ENCODE data around the gene WDFY2. TPM values are rescaled to one million over a fixed set of nuclear protein-coding genes. Genes with fewer than 3 reads are reported as not detected.

WDFY2 gene
- total RNA-seq, 5 donors from 2014 or later (not counting 1 experiment from before 2014, with no cell fraction given) = 18.2 to 28.3 (median 20.0) TPM

GRCh38 chr13:51678420-51678819 lies 94.2 kb downstream of the WDFY2 start:
- Mint-ChIP-seq H3K27me3 (no peaks in the 10 kb centered on the region), H3K4me1 (peaks cover 0 to 3% (median 0%) of the 10 kb centered on the region in 3 donors), H3K4me3 (no peak overlapping the region), H3K9me3 (no peaks in the 10 kb centered on the region), H3K36me3 (peaks cover 65% of the 10 kb centered on the region), H3K27ac (no peak overlapping the region)
- no peaks in the 10 kb centered on the region for H3K4me1 ChIP-seq (ENCODE audit: control insufficient read depth in 1 of 2, extremely low read depth in 1 of 2, insufficient read depth in 2 of 2, low read length in 2 of 2)
- ATAC-seq (replicated peaks in 1 of 4) = no peak
- ChIA-PET POLR2A (interaction anchor here in 1 of 2 donors (0.5 kb wide), 1 partner anchor 19 kb away, joined by 4 read pairs; no protein-coding TSS in a partner anchor), CTCF (interaction anchor here in 1 of 2 donors (0.5 kb wide), 1 partner anchor 69 kb away, joined by 3 read pairs; no protein-coding TSS in a partner anchor)
- H3K4me3 ChIP-seq (ENCODE audit: control insufficient read depth in 1 of 2, extremely low read depth in 1 of 2, low read length in 1 of 2) = no peak overlapping the region
- no peaks in the 10 kb centered on the region for H3K36me3 ChIP-seq (ENCODE audit: control insufficient read depth in 2 of 2, extremely low read depth in 1 of 2, insufficient read depth in 1 of 2, low read length in 1 of 2)
- no peaks in the 10 kb centered on the region for H3K27me3 ChIP-seq (replicated peaks in 1 of 2; ENCODE audit: control insufficient read depth in 2 of 2, extremely low read depth in 1 of 2, insufficient read depth in 2 of 2, low read length in 1 of 2)
- no peak overlapping the region for H3K27ac ChIP-seq (ENCODE audit: low read length)
- DNase-seq = no peak
- no peaks in the 10 kb centered on the region for H3K9me3 ChIP-seq

- DNase-seq (no peak), ATAC-seq (replicated peaks in 1 of 4) (no peak)
- no peak overlapping the region for H3K4me3 ChIP-seq (ENCODE audit: control insufficient read depth in 1 of 2, extremely low read depth in 1 of 2, low read length in 1 of 2)
- no peaks in the 10 kb centered on the region for H3K4me1 ChIP-seq (ENCODE audit: control insufficient read depth in 1 of 2, extremely low read depth in 1 of 2, insufficient read depth in 2 of 2, low read length in 2 of 2)
- H3K27ac ChIP-seq (ENCODE audit: low read length) = no peak overlapping the region
- no peaks in the 10 kb centered on the region for H3K9me3 ChIP-seq
- no peaks in the 10 kb centered on the region for H3K27me3 ChIP-seq (replicated peaks in 1 of 2; ENCODE audit: control insufficient read depth in 2 of 2, extremely low read depth in 1 of 2, insufficient read depth in 2 of 2, low read length in 1 of 2)
- ChIA-PET POLR2A (interaction anchor here in 1 of 2 donors (0.6 kb wide), 1 partner anchor 108 kb away, joined by 5 read pairs; no protein-coding TSS in a partner anchor), CTCF (no interaction called here)
- Mint-ChIP-seq H3K36me3 (peaks cover 74% of the 10 kb centered on the region), H3K9me3 (no peaks in the 10 kb centered on the region), H3K27ac (no peak overlapping the region), H3K27me3 (no peaks in the 10 kb centered on the region), H3K4me1 (no peaks in the 10 kb centered on the region), H3K4me3 (no peak overlapping the region)
- 100% methylated on average over 1 of the region's 3 CpGs for WGBS (ENCODE audit: insufficient coverage)
- no peaks in the 10 kb centered on the region for H3K36me3 ChIP-seq (ENCODE audit: control insufficient read depth in 2 of 2, extremely low read depth in 1 of 2, insufficient read depth in 1 of 2, low read length in 1 of 2)
Observed at GRCh38 chr13:51679616-51680015, 95.4 kb downstream of the WDFY2 start.

- no peaks in the 10 kb centered on the region for H3K4me1 Mint-ChIP-seq
- H3K36me3 ChIP-seq (ENCODE audit: control insufficient read depth in 2 of 2, extremely low read depth in 1 of 2, insufficient read depth in 1 of 2, low read length in 1 of 2) = no peaks in the 10 kb centered on the region
- no peaks in the 10 kb centered on the region for H3K4me1 ChIP-seq (ENCODE audit: control insufficient read depth in 1 of 2, extremely low read depth in 1 of 2, insufficient read depth in 2 of 2, low read length in 2 of 2)
- no peak for ATAC-seq (replicated peaks in 1 of 4)
- H3K4me3 Mint-ChIP-seq = no peak overlapping the region
- 100% methylated on average over 4 of the region's 6 CpGs for WGBS (ENCODE audit: insufficient coverage)
- no peak overlapping the region for H3K27ac Mint-ChIP-seq
- H3K27ac ChIP-seq (ENCODE audit: low read length) = no peak overlapping the region
- H3K4me3 ChIP-seq (ENCODE audit: control insufficient read depth in 1 of 2, extremely low read depth in 1 of 2, low read length in 1 of 2) = no peak overlapping the region
- no peaks in the 10 kb centered on the region for H3K27me3 Mint-ChIP-seq
- no peaks in the 10 kb centered on the region for H3K27me3 ChIP-seq (replicated peaks in 1 of 2; ENCODE audit: control insufficient read depth in 2 of 2, extremely low read depth in 1 of 2, insufficient read depth in 2 of 2, low read length in 1 of 2)
- H3K9me3 ChIP-seq = no peaks in the 10 kb centered on the region
- DNase-seq = no peak
- POLR2A ChIA-PET = no interaction called here
- CTCF ChIA-PET = no interaction called here
- H3K36me3 Mint-ChIP-seq = peaks cover 73% of the 10 kb centered on the region
- no peaks in the 10 kb centered on the region for H3K9me3 Mint-ChIP-seq
Observed at GRCh38 chr13:51681037-51681678, 96.9 kb downstream of the WDFY2 start.

- H3K4me3 ChIP-seq (ENCODE audit: control insufficient read depth in 1 of 2, extremely low read depth in 1 of 2, low read length in 1 of 2) = no peak overlapping the region
- DNase-seq (no peak), ATAC-seq (replicated peaks in 1 of 4) (no peak)
- 100% methylated on average over 1 of the region's 1 CpG for WGBS (ENCODE audit: insufficient coverage)
- CTCF ChIA-PET = no interaction called here
- Mint-ChIP-seq H3K27me3 (no peaks in the 10 kb centered on the region), H3K4me1 (peaks cover under 1 to 3% (median under 1%) of the 10 kb centered on the region in 3 donors), H3K36me3 (peaks cover 62% of the 10 kb centered on the region), H3K9me3 (no peaks in the 10 kb centered on the region), H3K4me3 (no peak overlapping the region), H3K27ac (no peak overlapping the region)
- POLR2A ChIA-PET = interaction anchor here in 1 of 2 donors (0.6 kb wide), 1 partner anchor 19 kb away, joined by 3 read pairs; no protein-coding TSS in a partner anchor
- no peaks in the 10 kb centered on the region for H3K4me1 ChIP-seq (ENCODE audit: control insufficient read depth in 1 of 2, extremely low read depth in 1 of 2, insufficient read depth in 2 of 2, low read length in 2 of 2)
- H3K9me3 ChIP-seq = no peaks in the 10 kb centered on the region
- no peak overlapping the region for H3K27ac ChIP-seq (ENCODE audit: low read length)
- no peaks in the 10 kb centered on the region for H3K27me3 ChIP-seq (replicated peaks in 1 of 2; ENCODE audit: control insufficient read depth in 2 of 2, extremely low read depth in 1 of 2, insufficient read depth in 2 of 2, low read length in 1 of 2)
- no peaks in the 10 kb centered on the region for H3K36me3 ChIP-seq (ENCODE audit: control insufficient read depth in 2 of 2, extremely low read depth in 1 of 2, insufficient read depth in 1 of 2, low read length in 1 of 2)
Observed at GRCh38 chr13:51682686-51683085, 98.4 kb downstream of the WDFY2 start.

GRCh38 chr13:51683597-51683996 lies 99.3 kb downstream of the WDFY2 start:
- no peaks in the 10 kb centered on the region for H3K9me3 Mint-ChIP-seq
- ChIA-PET POLR2A (no interaction called here), CTCF (interaction anchor here in 1 of 2 donors (0.7 kb wide), 1 partner anchor 69 kb away, joined by 6 read pairs; no protein-coding TSS in a partner anchor)
- Histone ChIP-seq H3K36me3 (ENCODE audit: control insufficient read depth in 2 of 2, extremely low read depth in 1 of 2, insufficient read depth in 1 of 2, low read length in 1 of 2) (no peaks in the 10 kb centered on the region), H3K4me3 (ENCODE audit: control insufficient read depth in 1 of 2, extremely low read depth in 1 of 2, low read length in 1 of 2) (no peak overlapping the region), H3K9me3 (no peaks in the 10 kb centered on the region), H3K27me3 (replicated peaks in 1 of 2; ENCODE audit: control insufficient read depth in 2 of 2, extremely low read depth in 1 of 2, insufficient read depth in 2 of 2, low read length in 1 of 2) (no peaks in the 10 kb centered on the region), H3K27ac (ENCODE audit: low read length) (no peak overlapping the region), H3K4me1 (ENCODE audit: control insufficient read depth in 1 of 2, extremely low read depth in 1 of 2, insufficient read depth in 2 of 2, low read length in 2 of 2) (no peaks in the 10 kb centered on the region)
- peaks cover 5 to 12% (median 8%) of the 10 kb centered on the region in 3 donors for H3K4me1 Mint-ChIP-seq
- H3K27me3 Mint-ChIP-seq = no peaks in the 10 kb centered on the region
- H3K4me3 Mint-ChIP-seq = no peak overlapping the region
- H3K36me3 Mint-ChIP-seq = peaks cover 55% of the 10 kb centered on the region
- no peak for DNase-seq
- no peak overlapping the region for H3K27ac Mint-ChIP-seq
- ATAC-seq (replicated peaks in 1 of 4) = no peak
- WGBS (ENCODE audit: insufficient coverage) = 100% methylated on average over 1 of the region's 1 CpG

- ATAC-seq (replicated peaks in 1 of 4) (no peak), DNase-seq (no peak)
- H3K4me3 Mint-ChIP-seq = no peak overlapping the region
- 100% methylated on average over 1 of the region's 3 CpGs for WGBS (ENCODE audit: insufficient coverage)
- POLR2A ChIA-PET = interaction anchor here (0.5 to 0.6 kb wide), 2 partner anchors 22 to 65 kb away, joined by 3 to 5 read pairs; no protein-coding TSS in a partner anchor
- no peaks in the 10 kb centered on the region for H3K27me3 Mint-ChIP-seq
- H3K27me3 ChIP-seq (replicated peaks in 1 of 2; ENCODE audit: control insufficient read depth in 2 of 2, extremely low read depth in 1 of 2, insufficient read depth in 2 of 2, low read length in 1 of 2) = no peaks in the 10 kb centered on the region
- H3K4me1 Mint-ChIP-seq = peaks cover 5 to 12% (median 9%) of the 10 kb centered on the region in 3 donors
- no peaks in the 10 kb centered on the region for H3K9me3 ChIP-seq
- no peaks in the 10 kb centered on the region for H3K4me1 ChIP-seq (ENCODE audit: control insufficient read depth in 1 of 2, extremely low read depth in 1 of 2, insufficient read depth in 2 of 2, low read length in 2 of 2)
- no peak overlapping the region for H3K4me3 ChIP-seq (ENCODE audit: control insufficient read depth in 1 of 2, extremely low read depth in 1 of 2, low read length in 1 of 2)
- peaks cover 54% of the 10 kb centered on the region for H3K36me3 Mint-ChIP-seq
- H3K9me3 Mint-ChIP-seq = no peaks in the 10 kb centered on the region
- no peaks in the 10 kb centered on the region for H3K36me3 ChIP-seq (ENCODE audit: control insufficient read depth in 2 of 2, extremely low read depth in 1 of 2, insufficient read depth in 1 of 2, low read length in 1 of 2)
- no peak overlapping the region for H3K27ac ChIP-seq (ENCODE audit: low read length)
- CTCF ChIA-PET = interaction anchor here in 1 of 2 donors (0.7 kb wide), 1 partner anchor 70 kb away, joined by 6 read pairs; no protein-coding TSS in a partner anchor
- no peak overlapping the region for H3K27ac Mint-ChIP-seq
Observed at GRCh38 chr13:51684076-51684475, 99.8 kb downstream of the WDFY2 start.

Measured in T-cell (primary cell).